Measurements from ENCODE around the gene RPL7A. TPM values are rescaled to one million over a fixed set of nuclear protein-coding genes. Genes with fewer than 3 reads are reported as not detected.

The RPL7A gene
- polyA plus RNA-seq, 1 experiment: 3,329 TPM

- POLR2A ChIA-PET: no interaction called here
- no peaks in the 10 kb centered on the region for H3K27me3 ChIP-seq (ENCODE audit: control insufficient read depth, insufficient read depth, low read length)
- DNase-seq (ENCODE audit: low read depth): no peak
- CTCF ChIA-PET: interaction anchor here (1.4 to 4.7 kb wide), 3 partner anchors 11 to 155 kb away, joined by 3 to 13 read pairs (median 3); partner anchors contain the start of gene STKLD1
- H3K36me3 ChIP-seq (ENCODE audit: control insufficient read depth, insufficient read depth, low read length): peaks cover 52% of the 10 kb centered on the region
- H3K4me3 ChIP-seq (ENCODE audit: low read depth, low read length): no peak overlapping the region
- no peak for TF ChIP-seq CTCF (IDR thresholded peaks at IDR 0.05; ENCODE audit: insufficient read depth, low read depth, low read length)
These were observed 6.5 kb upstream of the RPL7A start for GRCh38 chr9:133341369-133342068.

DNA sequence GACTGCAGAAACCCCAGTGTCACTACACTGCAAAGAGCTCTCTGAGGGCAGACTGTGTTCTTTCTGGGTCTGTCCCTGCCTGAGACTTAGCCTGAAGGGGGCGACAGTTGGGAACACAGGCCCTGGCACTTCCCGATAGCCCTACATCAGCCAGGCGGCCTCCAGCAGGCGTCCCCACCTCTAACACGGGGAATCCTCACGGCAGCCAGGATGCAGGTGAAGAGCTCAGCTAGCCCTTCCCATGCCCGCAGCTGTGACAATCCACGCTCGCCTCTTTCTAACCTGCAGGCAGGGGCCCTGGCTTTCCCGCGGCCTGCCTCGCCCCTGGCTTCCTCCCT, 6.0 kb upstream of the RPL7A start:
- TF ChIP-seq CTCF (IDR thresholded peaks at IDR 0.05; ENCODE audit: insufficient read depth, low read depth, low read length): peak; percentile 16; the same call in 1 of the 2 replicates
- DNase-seq (ENCODE audit: low read depth): no peak
- no peaks in the 10 kb centered on the region for H3K27me3 ChIP-seq (ENCODE audit: control insufficient read depth, insufficient read depth, low read length)
- ChIA-PET CTCF (interaction anchor here (1.5 to 4.7 kb wide), 2 partner anchors 12 to 35 kb away, joined by 3 to 13 read pairs; partner anchors contain the start of gene STKLD1), POLR2A (no interaction called here)
- H3K4me3 ChIP-seq (ENCODE audit: low read depth, low read length): no peak overlapping the region
- H3K36me3 ChIP-seq (ENCODE audit: control insufficient read depth, insufficient read depth, low read length): peaks cover 52% of the 10 kb centered on the region

- no peak overlapping the region for H3K4me3 ChIP-seq (ENCODE audit: low read depth, low read length)
- peaks cover 52% of the 10 kb centered on the region for H3K36me3 ChIP-seq (ENCODE audit: control insufficient read depth, insufficient read depth, low read length)
- no peaks in the 10 kb centered on the region for H3K27me3 ChIP-seq (ENCODE audit: control insufficient read depth, insufficient read depth, low read length)
- POLR2A ChIA-PET: no interaction called here
- no peak for DNase-seq (ENCODE audit: low read depth)
- CTCF ChIA-PET: interaction anchor here (1.5 to 4.7 kb wide), 2 partner anchors 12 to 34 kb away, joined by 3 to 13 read pairs; partner anchors contain the start of gene STKLD1
- TF ChIP-seq CTCF (IDR thresholded peaks at IDR 0.05; ENCODE audit: insufficient read depth, low read depth, low read length): peak; percentile 34
These were observed 5.4 kb upstream of the RPL7A start for GRCh38 chr9:133342570-133342969.

- CTCF ChIA-PET: interaction anchor here (4.7 kb wide), 1 partner anchor 14 kb away, joined by 13 read pairs; no protein-coding TSS in a partner anchor
- peaks cover 52% of the 10 kb centered on the region for H3K36me3 ChIP-seq (ENCODE audit: control insufficient read depth, insufficient read depth, low read length)
- DNase-seq (ENCODE audit: low read depth): no peak
- H3K27me3 ChIP-seq (ENCODE audit: control insufficient read depth, insufficient read depth, low read length): no peaks in the 10 kb centered on the region
- H3K4me3 ChIP-seq (ENCODE audit: low read depth, low read length): no peak overlapping the region
- TF ChIP-seq CTCF (IDR thresholded peaks at IDR 0.05; ENCODE audit: insufficient read depth, low read depth, low read length): no peak
- POLR2A ChIA-PET: no interaction called here
These were observed 3.9 kb upstream of the RPL7A start for GRCh38 chr9:133344071-133344470.

GRCh38 chr9:133344979-133345378, 3.0 kb upstream of the RPL7A start:
- POLR2A ChIA-PET: no interaction called here
- CTCF ChIA-PET: interaction anchor here (4.7 kb wide), 1 partner anchor 15 kb away, joined by 13 read pairs; no protein-coding TSS in a partner anchor
- DNase-seq (ENCODE audit: low read depth): no peak
- H3K36me3 ChIP-seq (ENCODE audit: control insufficient read depth, insufficient read depth, low read length): peaks cover 57% of the 10 kb centered on the region
- TF ChIP-seq CTCF (IDR thresholded peaks at IDR 0.05; ENCODE audit: insufficient read depth, low read depth, low read length): no peak
- H3K27me3 ChIP-seq (ENCODE audit: control insufficient read depth, insufficient read depth, low read length): no peaks in the 10 kb centered on the region
- H3K4me3 ChIP-seq (ENCODE audit: low read depth, low read length): no peak overlapping the region

Data from BJ (cell line).